ENCODE data around the gene IFNA21.
A peak's percentile ranks its signal among the peaks of the same experiment; 100 is the strongest.

IFNA21 gene

GRCh38 chr9:21160178-21160577, 6.3 kb downstream of the IFNA21 start:
- no peak for TF ChIP-seq POLR2A (IDR thresholded peaks at IDR 0.05; ENCODE audit: extremely low read depth, insufficient read length)
- H3K4me3 ChIP-seq (ENCODE audit: low read depth, low read length) = no peak overlapping the region
- peak; percentile 91 for DNase-seq (ENCODE audit: low read depth)

GRCh38 chr9:21155501-21155900, 11.0 kb downstream of the IFNA21 start:
- no peak for DNase-seq (ENCODE audit: low read depth)
- H3K4me3 ChIP-seq (ENCODE audit: low read depth, low read length) = no peak overlapping the region
- TF ChIP-seq CTCF (IDR thresholded peaks at IDR 0.05; ENCODE audit: low read depth, low read length) (no peak), MYC (IDR thresholded peaks at IDR 0.05; ENCODE audit: low read depth, low read length) (no peak), MAX (IDR thresholded peaks at IDR 0.05; ENCODE audit: low read depth, low read length) (no peak), POLR2A (IDR thresholded peaks at IDR 0.05; ENCODE audit: extremely low read depth, insufficient read length) (no peak)

GRCh38 chr9:21154018-21154608, 12.3 kb downstream of the IFNA21 start:
- peak overlapping the region; percentile 32 for H3K4me3 ChIP-seq (ENCODE audit: low read depth, low read length)
- peak; percentile 83 for TF ChIP-seq CTCF (IDR thresholded peaks at IDR 0.05; ENCODE audit: low read depth, low read length)
- no peak for TF ChIP-seq POLR2A (IDR thresholded peaks at IDR 0.05; ENCODE audit: extremely low read depth, insufficient read length)
- DNase-seq (ENCODE audit: low read depth) = peak; percentile 91

GRCh38 chr9:21153336-21154017, 13.0 kb downstream of the IFNA21 start:
- peak; percentile 58 for DNase-seq (ENCODE audit: low read depth)
- TF ChIP-seq MAX (IDR thresholded peaks at IDR 0.05; ENCODE audit: low read depth, low read length) = no peak
- TF ChIP-seq MYC (IDR thresholded peaks at IDR 0.05; ENCODE audit: low read depth, low read length) = peak; percentile 50

GRCh38 chr9:21144603-21145002, 21.9 kb downstream of the IFNA21 start:
- no peak overlapping the region for H3K4me3 ChIP-seq (ENCODE audit: low read depth, low read length)
- TF ChIP-seq POLR2A (IDR thresholded peaks at IDR 0.05; ENCODE audit: extremely low read depth, insufficient read length) = no peak
- no peak for TF ChIP-seq MAX (IDR thresholded peaks at IDR 0.05; ENCODE audit: low read depth, low read length)
- no peak for TF ChIP-seq CTCF (IDR thresholded peaks at IDR 0.05; ENCODE audit: low read depth, low read length)
- TF ChIP-seq MYC (IDR thresholded peaks at IDR 0.05; ENCODE audit: low read depth, low read length) = no peak
- peak; percentile 32 for DNase-seq (ENCODE audit: low read depth)

More at GRCh38 chr9:21153336-21154017, 13.0 kb downstream of the IFNA21 start:
- no peak overlapping the region for H3K4me3 ChIP-seq (ENCODE audit: low read depth, low read length)

- TF ChIP-seq CTCF (IDR thresholded peaks at IDR 0.05; ENCODE audit: low read depth, low read length) (peak; percentile 31), MYC (IDR thresholded peaks at IDR 0.05; ENCODE audit: low read depth, low read length) (no peak)
- no peak within 1 kb of the TSS for H3K4me3 ChIP-seq (ENCODE audit: low read depth, low read length)
- no peak for DNase-seq (ENCODE audit: low read depth)
Observed at GRCh38 chr9:21141427-21141882, 25.0 kb downstream of the IFNA21 start, which contains the start of gene IFNW1. Gene IFNW1 (minus strand): TSS chr9:21141832. CDS start chr9:21141570, 262 bp downstream.

- no peak overlapping the region for H3K4me3 ChIP-seq (ENCODE audit: low read depth, low read length)
- no peak for DNase-seq (ENCODE audit: low read depth)
- TF ChIP-seq MYC (IDR thresholded peaks at IDR 0.05; ENCODE audit: low read depth, low read length) = no peak
- no peak for TF ChIP-seq POLR2A (IDR thresholded peaks at IDR 0.05; ENCODE audit: extremely low read depth, insufficient read length)
- no peak for TF ChIP-seq MAX (IDR thresholded peaks at IDR 0.05; ENCODE audit: low read depth, low read length)
- no peak for TF ChIP-seq CTCF (IDR thresholded peaks at IDR 0.05; ENCODE audit: low read depth, low read length)
Observed at GRCh38 chr9:21137020-21137419, 29.4 kb downstream of the IFNA21 start.
